WTC11 (cell line): Measurements from ENCODE around the gene MTMR2.

Experiments
- ARID4B ChIP-seq: sonication (generic); formaldehyde crosslinking; IDR thresholded peaks from 2 replicates; pipeline ENCODE4 v1.8.0; 2023; ENCODE audit warnings: missing genetic modification reagents, mild to moderate bottlenecking, borderline replicate concordance
- E2F4 ChIP-seq: sonication (generic); formaldehyde crosslinking; IDR thresholded peaks from 2 replicates; pipeline ENCODE4 v1.8.1; 2022; ENCODE audit warnings: low read depth, mild to moderate bottlenecking, moderate library complexity, missing genetic modification reagents, borderline replicate concordance
- FOXP1 ChIP-seq: sonication (generic); formaldehyde crosslinking; IDR thresholded peaks from 2 replicates; pipeline ENCODE4 v1.8.0; 2022; ENCODE audit warnings: missing genetic modification reagents, mild to moderate bottlenecking, moderate library complexity, borderline replicate concordance

GRCh38 chr11:95853862-95854261 lies 70.0 kb downstream of the MTMR2 start:
- TF ChIP-seq FOXP1, result no peak
- TF ChIP-seq E2F4 (CRISPR knock-in tag), result no peak
- no peak for TF ChIP-seq ARID4B (CRISPR knock-in tag)
